ENCODE measurements around the gene OR4D5. TPM values are rescaled to one million over a fixed set of nuclear protein-coding genes. Genes with fewer than 3 reads are reported as not detected.

The OR4D5 gene
- polyA plus RNA-seq, 2 of the 4 experiments (the other 2 are of a cell fraction), result not detected

DNA sequence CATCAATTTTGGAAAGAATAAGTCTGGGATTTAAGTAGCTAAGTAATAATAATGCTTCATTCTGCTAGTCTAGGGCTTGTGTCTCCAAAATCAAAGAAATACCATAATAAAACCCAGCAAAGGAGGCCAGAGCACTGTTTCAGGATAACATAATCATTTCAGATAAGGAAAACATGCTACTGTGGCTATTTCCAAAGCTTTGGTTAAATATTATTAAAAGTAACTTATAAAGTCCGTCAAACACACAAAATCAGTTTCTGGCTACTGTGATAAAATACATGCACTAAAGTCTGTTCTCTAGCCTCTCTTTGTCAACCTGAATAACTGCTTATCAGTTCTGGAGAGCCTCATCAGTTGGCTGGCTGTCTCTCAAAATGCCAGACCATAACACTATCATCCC lies 5.7 kb downstream of the OR4D5 start:
- Histone ChIP-seq H3K27ac (no peak overlapping the region), H3K4me2 (no peak overlapping the region), H3K9me3 (no peaks in the 10 kb centered on the region), H3K4me3 (no peak overlapping the region), H3K4me1 (no peaks in the 10 kb centered on the region)
- no peak for FAIRE-seq
- POLR2A ChIA-PET, result no interaction called here
- no peak for TF ChIP-seq RARB (CRISPR knock-in tag; IDR thresholded peaks at IDR 0.05)
- no peak for TF ChIP-seq ZSCAN20 (CRISPR knock-in tag; IDR thresholded peaks at IDR 0.05)
- CTCF ChIA-PET, result no interaction called here
- WGBS (ENCODE audit: missing lambda C conversion rate), result 0% methylated on average over 1 of the region's 1 CpG
- no peak for DNase-seq (ENCODE audit: low read depth in 1 of 2, low spot score in 1 of 2)
- ATAC-seq, result no peak

DNA sequence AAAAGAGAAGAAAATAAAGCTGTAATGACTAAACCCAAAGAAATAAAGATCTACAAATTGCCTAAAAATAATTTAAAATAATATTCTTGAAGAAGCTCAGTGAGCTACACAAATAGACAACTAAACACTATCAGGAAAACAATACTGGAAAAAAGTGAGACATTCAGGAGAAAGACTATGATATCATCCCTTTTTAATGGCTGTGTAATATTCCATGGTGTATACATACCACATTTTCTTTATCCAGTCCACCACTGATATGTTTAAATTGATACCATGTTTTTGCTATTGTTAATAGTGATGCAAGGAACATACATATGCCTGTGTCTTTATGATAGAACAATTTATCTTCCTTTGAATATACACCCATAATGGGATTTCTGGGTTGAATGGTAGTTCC lies 17.3 kb downstream of the OR4D5 start:
- Histone ChIP-seq H3K9me3 (no peaks in the 10 kb centered on the region), H3K4me3 (no peak overlapping the region), H3K4me2 (no peak overlapping the region), H3K4me1 (no peaks in the 10 kb centered on the region), H3K27ac (no peak overlapping the region)
- ATAC-seq, result no peak
- POLR2A ChIA-PET, result no interaction called here
- CTCF ChIA-PET, result no interaction called here
- no peak for FAIRE-seq
- DNase-seq (ENCODE audit: low read depth in 1 of 2, low spot score in 1 of 2), result no peak
- TF ChIP-seq HOXB5 (CRISPR knock-in tag; IDR thresholded peaks at IDR 0.05), result no peak
- TF ChIP-seq MYC (IDR thresholded peaks at IDR 0.05; ENCODE audit: borderline replicate concordance, low read length), result no peak
- TF ChIP-seq CHD4 (IDR thresholded peaks at IDR 0.05; ENCODE audit: borderline replicate concordance), result no peak
- TF ChIP-seq RCOR1 (IDR thresholded peaks at IDR 0.05; ENCODE audit: low read depth, low read length), result no peak
- TF ChIP-seq RNF2 (IDR thresholded peaks at IDR 0.05; ENCODE audit: borderline replicate concordance, low read depth), result no peak
- TF ChIP-seq KDM5A (IDR thresholded peaks at IDR 0.05), result no peak
- TF ChIP-seq FOSL2 (IDR thresholded peaks at IDR 0.05), result no peak
- no peak for TF ChIP-seq FOSL2 (CRISPR knock-in tag; IDR thresholded peaks at IDR 0.05)
- no peak for TF ChIP-seq NR3C1 (IDR thresholded peaks at IDR 0.05)
- no peak for TF ChIP-seq SMC3 (IDR thresholded peaks at IDR 0.05)
- no peak for TF ChIP-seq FOSB (CRISPR knock-in tag; IDR thresholded peaks at IDR 0.05)
- no peak for TF ChIP-seq ZSCAN20 (CRISPR knock-in tag; IDR thresholded peaks at IDR 0.05)
- TF ChIP-seq CTCF (IDR thresholded peaks at IDR 0.05), result no peak
- TF ChIP-seq, protein P1, sequence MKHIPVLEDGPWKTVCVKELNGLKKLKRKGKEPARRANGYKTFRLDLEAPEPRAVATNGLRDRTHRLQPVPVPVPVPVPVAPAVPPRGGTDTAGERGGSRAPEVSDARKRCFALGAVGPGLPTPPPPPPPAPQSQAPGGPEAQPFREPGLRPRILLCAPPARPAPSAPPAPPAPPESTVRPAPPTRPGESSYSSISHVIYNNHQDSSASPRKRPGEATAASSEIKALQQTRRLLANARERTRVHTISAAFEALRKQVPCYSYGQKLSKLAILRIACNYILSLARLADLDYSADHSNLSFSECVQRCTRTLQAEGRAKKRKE (CRISPR knock-in tag; IDR thresholded peaks at IDR 0.05; ENCODE audit: low read depth), result no peak
- no peak for TF ChIP-seq HOXA7 (CRISPR knock-in tag; IDR thresholded peaks at IDR 0.05)
- TF ChIP-seq RARB (CRISPR knock-in tag; IDR thresholded peaks at IDR 0.05), result no peak
- TF ChIP-seq, protein P2, sequence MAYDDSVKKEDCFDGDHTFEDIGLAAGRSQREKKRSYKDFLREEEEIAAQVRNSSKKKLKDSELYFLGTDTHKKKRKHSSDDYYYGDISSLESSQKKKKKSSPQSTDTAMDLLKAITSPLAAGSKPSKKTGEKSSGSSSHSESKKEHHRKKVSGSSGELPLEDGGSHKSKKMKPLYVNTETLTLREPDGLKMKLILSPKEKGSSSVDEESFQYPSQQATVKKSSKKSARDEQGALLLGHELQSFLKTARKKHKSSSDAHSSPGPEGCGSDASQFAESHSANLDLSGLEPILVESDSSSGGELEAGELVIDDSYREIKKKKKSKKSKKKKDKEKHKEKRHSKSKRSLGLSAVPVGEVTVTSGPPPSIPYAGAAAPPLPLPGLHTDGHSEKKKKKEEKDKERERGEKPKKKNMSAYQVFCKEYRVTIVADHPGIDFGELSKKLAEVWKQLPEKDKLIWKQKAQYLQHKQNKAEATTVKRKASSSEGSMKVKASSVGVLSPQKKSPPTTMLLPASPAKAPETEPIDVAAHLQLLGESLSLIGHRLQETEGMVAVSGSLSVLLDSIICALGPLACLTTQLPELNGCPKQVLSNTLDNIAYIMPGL (CRISPR knock-in tag; IDR thresholded peaks at IDR 0.05; ENCODE audit: borderline replicate concordance), result no peak
- no peak for TF ChIP-seq ZFP36 (IDR thresholded peaks at IDR 0.05; ENCODE audit: borderline replicate concordance, partially characterized antibody)

- TF ChIP-seq SREBF2 (IDR thresholded peaks at IDR 0.05) (no peak), TP53 (CRISPR knock-in tag; IDR thresholded peaks at IDR 0.05) (no peak), POLR2A (IDR thresholded peaks at IDR 0.05; ENCODE audit: low read length) (no peak)
- Histone ChIP-seq H3K27ac (no peak overlapping the region), H3K4me1 (no peaks in the 10 kb centered on the region), H3K9me3 (no peaks in the 10 kb centered on the region), H3K4me3 (no peak overlapping the region), H3K4me2 (no peak overlapping the region)
- no peak for ATAC-seq
- POLR2A ChIA-PET, result no interaction called here
- DNase-seq (ENCODE audit: low read depth in 1 of 2, low spot score in 1 of 2), result no peak
- CTCF ChIA-PET, result no interaction called here
- WGBS (ENCODE audit: missing lambda C conversion rate), result 0% methylated on average over 1 of the region's 1 CpG
- no peak for FAIRE-seq
Measured at GRCh38 chr11:123973816-123974215, 34.4 kb downstream of the OR4D5 start.
